HG03280 (cell line): ENCODE results near the gene FIBCD1.

Experiments
- ATAC-seq: cut with Tn5 transposase; IDR thresholded peaks from one replicate; pipeline ENCODE4 v1.9.1; 2021; ENCODE audit warnings: mild to moderate bottlenecking, moderate library complexity; ENCODE audit not compliant: unreplicated experiment

Gene FIBCD1

DNA sequence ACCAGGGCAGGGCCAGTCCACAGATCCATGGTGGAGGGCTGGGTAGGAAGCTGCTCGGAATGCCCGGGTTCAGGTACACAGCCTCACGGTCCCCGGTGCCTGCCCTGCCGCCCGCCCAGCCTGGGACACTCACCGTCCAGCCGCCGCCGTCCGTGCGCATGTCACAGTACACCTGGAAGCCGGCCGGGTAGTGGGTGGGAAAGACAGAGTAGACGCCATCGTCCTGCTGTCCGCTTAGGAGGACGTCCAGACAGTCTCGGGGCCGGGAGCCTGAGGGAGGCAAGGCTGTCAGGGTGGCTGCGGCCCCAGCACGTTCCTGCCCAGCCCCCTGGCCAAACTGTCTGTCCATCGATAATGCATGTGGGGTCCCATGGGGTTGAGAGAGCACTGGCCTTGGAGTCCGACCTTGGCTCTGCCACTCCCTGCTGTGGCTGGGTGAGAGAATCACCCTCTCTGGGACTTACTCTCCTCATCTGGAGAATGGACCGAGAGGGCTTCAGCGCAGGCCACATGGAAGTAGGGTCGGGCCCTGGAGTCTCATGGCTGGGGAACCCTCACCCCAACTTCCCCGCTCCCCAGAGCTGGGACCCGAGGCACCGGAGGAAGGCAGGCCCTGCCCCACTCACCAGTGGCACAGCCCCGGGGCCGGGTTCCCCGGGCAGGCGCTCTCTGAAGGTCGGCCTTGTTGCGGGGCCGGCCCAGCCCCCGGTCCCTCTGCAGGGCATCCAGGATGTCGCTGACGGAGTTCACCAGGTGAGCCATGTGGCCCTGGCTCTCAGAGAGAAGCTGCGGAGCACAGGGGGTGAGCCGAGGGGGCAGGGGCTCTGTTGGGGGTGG lies 15.2 kb downstream of the FIBCD1 start:
- ATAC-seq, result no peak

DNA sequence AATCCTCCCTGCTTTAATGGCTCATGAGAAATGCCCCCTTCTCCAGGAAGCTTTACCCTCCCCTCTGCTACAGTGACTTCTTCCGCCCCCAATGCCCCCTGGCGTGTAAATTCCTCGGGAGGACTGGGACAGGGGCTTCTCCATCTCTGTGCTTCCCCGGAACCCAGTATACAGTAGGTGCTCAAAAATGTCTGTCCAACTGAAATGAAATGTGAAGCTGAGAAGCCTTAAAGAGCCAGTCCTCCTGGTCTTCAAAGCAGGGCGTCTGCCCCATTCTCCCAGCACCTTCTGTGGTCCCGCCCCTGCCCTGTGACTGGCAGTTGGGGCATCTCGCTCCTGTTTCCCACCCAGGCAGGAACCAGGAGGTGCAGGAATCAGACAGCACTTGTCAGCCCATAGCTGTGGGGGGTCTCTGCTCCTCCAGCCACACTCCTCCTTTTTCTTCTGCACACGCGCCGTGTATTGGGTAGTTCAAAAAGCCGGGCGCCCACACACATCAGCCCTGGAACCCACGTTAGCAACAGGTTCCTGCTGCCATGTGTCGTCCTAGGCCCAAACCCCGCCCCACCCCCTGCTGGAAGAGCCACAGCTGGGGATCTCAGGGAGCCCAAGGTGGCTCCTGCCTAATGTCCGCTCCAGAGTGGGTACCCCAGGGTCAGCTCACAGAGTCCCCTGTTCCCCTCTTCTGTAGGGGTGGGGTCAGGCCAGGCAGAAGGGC lies 16.0 kb downstream of the FIBCD1 start:
- no peak for ATAC-seq

- no peak for ATAC-seq
These were observed 16.8 kb downstream of the FIBCD1 start for GRCh38 chr9:130921989-130922892.

GRCh38 chr9:130921300-130921988 lies 17.6 kb downstream of the FIBCD1 start:
- ATAC-seq, result no peak

GRCh38 chr9:130920762-130921299 lies 18.2 kb downstream of the FIBCD1 start:
- ATAC-seq, result no peak

- ATAC-seq, result no peak
These were observed 18.8 kb downstream of the FIBCD1 start for GRCh38 chr9:130920233-130920632.

- no peak for ATAC-seq
These were observed 19.4 kb downstream of the FIBCD1 start for GRCh38 chr9:130919559-130920145.

DNA sequence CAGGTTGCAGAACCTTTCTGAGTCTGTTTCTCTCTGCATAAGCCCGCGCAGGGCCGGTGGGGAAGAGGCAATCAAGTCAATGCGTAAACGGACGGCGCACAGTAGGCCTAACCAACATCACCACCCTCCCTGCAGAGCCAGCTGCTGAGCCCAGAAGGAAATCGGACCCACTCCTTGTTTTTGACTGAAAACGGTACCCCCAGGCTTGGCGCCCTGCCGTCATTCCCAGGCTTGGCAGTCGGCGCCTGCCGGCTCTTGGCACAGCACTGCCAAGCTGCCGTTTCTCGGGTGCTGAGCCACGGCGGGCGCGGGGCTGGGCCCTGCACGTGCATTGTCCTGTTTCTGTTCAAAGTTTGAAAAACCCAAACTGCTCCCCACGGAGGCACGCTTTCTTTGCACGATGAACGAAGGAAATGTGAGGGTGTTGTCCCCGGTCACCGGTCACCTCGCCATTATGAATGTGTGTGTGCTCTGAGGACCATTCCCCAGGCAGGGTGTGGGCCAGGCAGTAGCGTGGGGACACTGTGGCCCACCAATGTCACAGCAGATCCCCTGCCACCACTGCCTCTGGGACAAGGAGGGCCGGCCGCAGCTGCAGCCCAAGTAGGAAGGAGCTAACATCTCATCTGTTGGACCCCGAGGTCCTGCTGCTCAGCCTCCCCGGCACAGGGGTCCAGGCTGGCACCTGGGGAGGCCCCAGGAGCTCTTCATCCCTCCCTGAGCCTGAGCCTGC lies 20.1 kb downstream of the FIBCD1 start:
- no peak for ATAC-seq

DNA sequence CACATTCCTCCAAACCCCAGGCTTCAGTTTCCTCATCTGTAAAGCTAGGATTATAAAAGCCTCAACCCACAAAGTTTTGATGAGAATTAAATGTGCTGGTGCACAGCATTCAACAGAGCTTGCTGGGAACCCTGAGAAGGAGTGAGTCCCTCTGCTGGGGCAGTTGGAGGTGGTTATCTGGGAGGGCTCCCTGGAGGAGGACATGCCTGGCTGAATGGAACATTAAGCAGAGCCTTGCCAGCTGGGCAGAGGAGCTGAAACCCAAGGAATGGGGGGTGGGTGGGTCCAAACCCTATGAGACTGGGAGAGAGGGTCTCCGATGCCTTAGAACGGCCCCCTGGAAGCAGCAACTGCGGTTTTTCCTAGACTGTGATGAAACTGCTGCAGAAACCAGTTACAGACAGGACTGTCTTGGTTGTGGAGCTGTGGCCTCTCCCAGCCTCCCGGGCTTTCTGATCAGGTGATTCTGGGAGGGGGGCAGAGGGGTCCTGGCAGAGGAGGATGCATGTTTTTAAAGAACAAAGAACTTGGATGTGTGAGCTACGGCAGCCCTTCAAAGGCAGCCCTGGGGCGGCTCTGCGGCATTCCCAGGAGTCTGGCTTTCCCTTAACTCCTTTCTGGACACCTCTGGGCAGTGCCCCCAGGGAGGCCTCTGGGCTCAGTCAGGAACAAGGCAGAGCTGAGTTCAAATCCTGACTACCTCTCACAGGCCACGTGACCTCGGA lies 20.8 kb downstream of the FIBCD1 start:
- ATAC-seq, result no peak

GRCh38 chr9:130917168-130917960 lies 21.7 kb downstream of the FIBCD1 start:
- no peak for ATAC-seq

GRCh38 chr9:130915096-130915447 lies 24.0 kb downstream of the FIBCD1 start:
- ATAC-seq, result no peak

DNA sequence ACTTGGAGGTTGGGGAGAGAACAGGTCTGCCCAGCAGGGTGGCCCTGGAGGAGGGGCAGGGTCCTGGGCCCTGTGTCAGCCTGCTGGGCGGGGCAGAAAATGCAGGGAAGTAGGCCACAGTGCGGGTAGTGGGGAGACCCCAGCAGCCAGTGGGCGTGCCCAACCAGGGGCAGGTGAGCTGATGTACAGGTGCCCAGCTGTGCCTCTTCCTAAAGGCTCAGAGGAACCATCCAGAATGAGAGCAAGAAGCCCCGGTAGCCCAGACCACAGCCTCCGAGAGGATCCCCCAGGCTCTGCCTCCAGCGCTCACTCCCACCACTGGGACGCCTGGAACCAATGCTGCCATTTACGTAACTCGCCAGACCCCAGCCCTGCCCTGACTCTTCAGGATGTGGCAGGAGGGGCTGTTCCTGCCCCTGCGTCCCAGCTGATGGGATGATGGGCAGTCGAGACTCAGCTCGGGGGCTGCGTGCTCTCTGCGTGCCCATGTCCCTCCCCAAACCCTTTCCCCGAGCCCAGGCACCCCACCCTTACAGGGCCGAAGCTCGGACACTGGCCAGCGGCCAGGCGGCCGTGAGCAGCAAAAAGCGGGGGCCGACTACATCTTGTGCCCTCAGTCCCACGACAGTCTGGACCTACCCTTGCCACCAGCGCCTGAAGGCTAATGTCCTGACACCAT lies 24.5 kb downstream of the FIBCD1 start:
- no peak for ATAC-seq

- no peak for ATAC-seq
These were observed 25.2 kb downstream of the FIBCD1 start for GRCh38 chr9:130913599-130914416.

DNA sequence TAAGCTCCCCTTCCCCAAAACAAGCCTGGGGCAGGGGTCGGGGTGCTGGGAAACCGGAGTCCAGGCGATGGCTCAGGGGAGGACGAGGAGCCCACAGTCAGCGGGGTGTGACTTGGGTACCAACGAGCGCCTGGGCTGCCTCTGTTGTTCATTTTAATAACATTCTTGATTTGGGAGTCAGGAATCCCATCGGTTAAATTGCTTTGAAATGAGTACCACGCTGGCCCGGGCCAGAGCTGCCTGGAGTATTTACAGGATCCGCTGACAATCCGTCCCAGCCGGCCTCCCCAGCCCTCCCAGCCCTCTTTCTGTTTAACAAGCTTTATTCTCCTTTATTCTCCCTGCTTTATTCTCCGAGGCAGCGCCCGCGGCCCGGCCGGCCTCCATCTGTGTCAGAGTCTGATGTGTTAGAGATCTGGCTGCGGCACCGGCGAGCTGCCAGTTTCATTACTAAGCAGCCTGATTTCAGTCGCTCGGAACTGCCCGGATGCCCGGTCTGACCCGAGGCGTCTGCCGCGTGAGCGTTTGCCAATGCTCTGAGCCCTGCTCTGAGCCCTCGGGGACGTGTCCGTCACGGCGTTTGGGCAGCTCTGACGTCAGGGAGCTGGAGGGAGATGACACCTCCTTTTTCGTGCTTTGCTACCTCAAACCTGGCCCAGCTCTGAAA lies 26.0 kb downstream of the FIBCD1 start:
- ATAC-seq, result no peak

- ATAC-seq, result no peak
These were observed 27.6 kb downstream of the FIBCD1 start for GRCh38 chr9:130911254-130912049.
